ENCODE data around the gene GUCY1A2.

The GUCY1A2 gene

GRCh38 chr11:106632283-106632682 is 386.0 kb downstream of the GUCY1A2 start:
- DNase-seq (ENCODE audit: low read depth): no peak

DNA sequence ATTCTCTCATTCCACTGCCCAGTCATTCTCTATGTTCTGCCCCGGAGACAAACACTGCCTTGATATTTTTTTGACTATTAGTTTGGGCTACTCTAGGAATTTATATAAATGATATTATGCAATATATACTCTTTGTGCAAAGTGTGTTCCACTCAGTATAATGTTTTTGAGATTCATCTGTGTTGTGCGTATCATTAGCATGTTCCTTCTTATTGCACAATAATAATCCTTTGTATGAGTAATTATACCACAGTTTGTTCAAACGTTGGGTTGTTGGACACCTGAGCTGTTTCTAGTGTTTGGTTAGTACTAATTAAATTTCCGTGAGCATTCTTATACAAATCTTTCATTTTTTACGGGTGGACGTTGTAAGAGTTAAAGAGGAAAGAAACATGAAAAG is 390.6 kb downstream of the GUCY1A2 start:
- DNase-seq (ENCODE audit: low read depth): no peak

DNA sequence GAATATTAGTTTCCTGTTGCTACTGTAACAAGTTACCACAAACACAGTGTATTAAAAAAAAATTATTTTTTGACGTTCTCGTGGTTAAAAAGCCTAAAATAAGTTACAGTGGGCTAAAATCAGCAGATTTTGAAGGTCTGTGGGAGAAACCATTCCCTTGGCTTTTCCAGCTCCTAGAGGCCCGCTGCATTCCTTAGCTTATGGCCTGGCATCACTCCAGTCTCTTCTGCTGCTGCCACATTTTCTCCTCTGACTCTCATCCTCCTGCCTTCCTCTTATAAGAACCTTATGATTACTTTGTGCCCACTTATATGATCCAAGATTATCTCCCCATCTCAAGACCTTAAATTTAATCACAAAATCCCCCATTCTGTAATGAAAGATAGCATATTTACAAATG is 392.7 kb downstream of the GUCY1A2 start:
- DNase-seq (ENCODE audit: low read depth): no peak

GRCh38 chr11:106624377-106624776 is 393.9 kb downstream of the GUCY1A2 start:
- no peak for DNase-seq (ENCODE audit: low read depth)

Measured in stimulated activated CD8-positive, alpha-beta memory T cell treated with anti-CD3 and anti-CD28 coated beads, Interleukin-15, amount 100 ng/mL, for 1 hour (primary cell).